NK-92 (cell line): ENCODE data around the gene CIDEB.

ENCODE experiments used
- DNase-seq: peaks from one replicate; lab custom pipeline; 2025; ENCODE audit not compliant: unreplicated experiment; lab: John Stamatoyannopoulos, UW

The CIDEB gene

GRCh38 chr14:24312736-24313507, 5.1 kb upstream of the CIDEB start:
- no peak for DNase-seq

GRCh38 chr14:24311837-24312615, 4.2 kb upstream of the CIDEB start:
- DNase-seq = no peak

- no peak for DNase-seq
These were observed 3.1 kb upstream of the CIDEB start, which contains the start of gene LTB4R for GRCh38 chr14:24310646-24311604. LTB4R (plus strand) TSS chr14:24311502; CDS start chr14:24315652, 4,150 bp downstream.

- DNase-seq = no peak
These were observed 2.5 kb upstream of the CIDEB start for GRCh38 chr14:24310265-24310645.

- DNase-seq = no peak
These were observed 1.9 kb upstream of the CIDEB start, which contains the start of gene LTB4R2 for GRCh38 chr14:24309538-24310264. LTB4R2 (plus strand) TSS chr14:24310140; CDS start chr14:24310665, 525 bp downstream.

- no peak for DNase-seq
These were observed 756 bp upstream of the CIDEB start for GRCh38 chr14:24308342-24309124.

GRCh38 chr14:24307156-24307574, 612 bp downstream of the CIDEB start:
- DNase-seq = no peak

- DNase-seq = no peak
These were observed 3.8 kb downstream of the CIDEB start for GRCh38 chr14:24304019-24304387.

- DNase-seq = no peak
These were observed 7.3 kb downstream of the CIDEB start for GRCh38 chr14:24300326-24300980.

GRCh38 chr14:24299255-24300191, 8.3 kb downstream of the CIDEB start, which contains the start of the genes DHRS1 and NOP9:
DHRS1 (minus strand) TSS chr14:24299780; CDS start chr14:24299106, 674 bp downstream.
NOP9 (plus strand) TSS chr14:24299850; CDS start chr14:24299955, 105 bp downstream.
- no peak for DNase-seq

GRCh38 chr14:24298892-24299254, 8.9 kb downstream of the CIDEB start:
- DNase-seq = no peak

- no peak for DNase-seq
These were observed 10.4 kb downstream of the CIDEB start for GRCh38 chr14:24297190-24297964.

GRCh38 chr14:24296341-24297157, 11.2 kb downstream of the CIDEB start:
- DNase-seq = no peak

GRCh38 chr14:24293525-24293924, 14.3 kb downstream of the CIDEB start:
- no peak for DNase-seq

- no peak for DNase-seq
These were observed 15.5 kb downstream of the CIDEB start for GRCh38 chr14:24292118-24292807.
